HG03571 (cell line): ENCODE results near the gene ERG.

Experiments used
- ATAC-seq: cut with Tn5 transposase; IDR thresholded peaks from one replicate; pipeline ENCODE4 v1.9.1; 2021; ENCODE audit not compliant: unreplicated experiment

Gene ERG

GRCh38 chr21:38436341-38436740 lies 61.9 kb downstream of the ERG start:
- ATAC-seq, result no peak

- no peak for ATAC-seq
Observed at GRCh38 chr21:38434913-38435533, 63.3 kb downstream of the ERG start.

- no peak for ATAC-seq
Observed at GRCh38 chr21:38433471-38433870, 64.8 kb downstream of the ERG start.

- ATAC-seq, result no peak
Observed at GRCh38 chr21:38430401-38430984, 67.8 kb downstream of the ERG start.

- ATAC-seq, result no peak
Observed at GRCh38 chr21:38429011-38429410, 69.3 kb downstream of the ERG start.

- ATAC-seq, result no peak
Observed at GRCh38 chr21:38428211-38428610, 70.1 kb downstream of the ERG start.

GRCh38 chr21:38424305-38425019 lies 73.8 kb downstream of the ERG start:
- no peak for ATAC-seq

- ATAC-seq, result no peak
Observed at GRCh38 chr21:38422082-38422481, 76.2 kb downstream of the ERG start.

GRCh38 chr21:38420140-38420539 lies 78.1 kb downstream of the ERG start:
- no peak for ATAC-seq

GRCh38 chr21:38417726-38418125 lies 80.6 kb downstream of the ERG start:
- ATAC-seq, result no peak

- no peak for ATAC-seq
Observed at GRCh38 chr21:38416791-38417190, 81.5 kb downstream of the ERG start.

GRCh38 chr21:38413958-38414548 lies 84.2 kb downstream of the ERG start:
- ATAC-seq, result no peak

GRCh38 chr21:38410466-38410865 lies 87.8 kb downstream of the ERG start:
- ATAC-seq, result no peak

GRCh38 chr21:38409907-38410306 lies 88.4 kb downstream of the ERG start:
- ATAC-seq, result no peak

GRCh38 chr21:38404177-38404576 lies 94.1 kb downstream of the ERG start:
- no peak for ATAC-seq

GRCh38 chr21:38402795-38403194 lies 95.5 kb downstream of the ERG start:
- no peak for ATAC-seq

GRCh38 chr21:38402291-38402690 lies 96.0 kb downstream of the ERG start:
- no peak for ATAC-seq

GRCh38 chr21:38401191-38401926 lies 96.9 kb downstream of the ERG start:
- no peak for ATAC-seq

- ATAC-seq, result no peak
Observed at GRCh38 chr21:38400195-38400919, 97.9 kb downstream of the ERG start.

GRCh38 chr21:38399103-38399502 lies 99.2 kb downstream of the ERG start:
- no peak for ATAC-seq

GRCh38 chr21:38396325-38396724 lies 102.0 kb downstream of the ERG start:
- ATAC-seq, result no peak
